Large intestine (tissue), 3 donors: ENCODE results near the gene SKP2. TPM values are rescaled to one million over a fixed set of nuclear protein-coding genes. Genes with fewer than 3 reads are reported as not detected.
"Not testable (repeated sequence)": the region's sequence is repeated elsewhere in the genome, so short reads cannot be mapped to it uniquely, and the experiment has no call there.

ENCODE experiments used
- DNase-seq, 2 donors: peaks; one replicate each; pipeline versions ENCODE4 v3.0.0 to v3.0.0-alpha.2; 2013
- H3K27ac ChIP-seq: one replicate; pipeline ENCODE4 v1.5.1; 2013; ENCODE audit warnings: low read length
- H3K27me3 ChIP-seq: 2 replicates; pipeline ENCODE4 v1.6.1; 2013; ENCODE audit warnings: low read length; ENCODE audit not compliant: control insufficient read depth, insufficient read depth
- H3K36me3 ChIP-seq: 2 replicates; pipeline ENCODE4 v1.6.1; 2013; ENCODE audit warnings: low read length; ENCODE audit not compliant: control insufficient read depth, insufficient read depth
- H3K4me1 ChIP-seq: one replicate; pipeline ENCODE4 v1.6.1; 2013; ENCODE audit warnings: low read length; ENCODE audit not compliant: control insufficient read depth, insufficient read depth
- H3K4me3 ChIP-seq: one replicate; pipeline ENCODE4 v1.5.1; 2013; ENCODE audit warnings: low read length
- H3K9me3 ChIP-seq: one replicate; pipeline ENCODE4 v1.6.1; 2013; ENCODE audit warnings: mild to moderate bottlenecking, low read depth, low read length, moderate library complexity; ENCODE audit not compliant: control insufficient read depth
- WGBS: methylation state at CpG from one replicate; pipeline ENCODE4 v1.1.5; 2013; ENCODE audit warnings: low lambda C conversion rate; ENCODE audit not compliant: insufficient coverage; 5-methylcytosine and 5-hydroxymethylcytosine counted together
- polyA plus RNA-seq: library from polyadenylated mRNA; unstranded; fragments of 120-200 nt; gene quantifications from one replicate; pipeline ENCODE4 v1.2.1, GENCODE V29; 2013

SKP2 gene
- polyA plus RNA-seq, 1 donor: 52.7 TPM

DNA sequence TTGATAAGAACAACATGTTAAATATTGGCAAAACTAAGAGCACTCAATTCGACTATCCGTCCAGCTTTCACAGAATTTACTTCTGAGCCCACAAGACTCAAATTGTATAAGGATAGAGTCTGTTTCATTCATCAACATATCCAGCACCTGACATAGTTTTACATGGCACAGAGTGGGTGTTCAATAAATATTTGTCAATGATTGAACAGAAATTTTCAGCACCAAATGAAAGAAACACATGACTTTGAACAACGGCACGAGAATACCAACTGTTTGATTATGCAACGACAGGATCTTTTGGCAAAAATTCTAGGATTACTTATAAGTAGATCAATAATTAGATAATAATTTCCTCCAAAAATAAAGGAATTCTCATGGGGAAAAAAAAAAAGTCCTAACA lies 41.8 kb downstream of the SKP2 start:
- no peak overlapping the region for H3K4me3 ChIP-seq
- WGBS: no CpG with 5 or more reads among the region's 5 CpGs
- no peaks in the 10 kb centered on the region for H3K27me3 ChIP-seq
- peaks cover 35% of the 10 kb centered on the region for H3K36me3 ChIP-seq
- no peaks in the 10 kb centered on the region for H3K4me1 ChIP-seq
- H3K27ac ChIP-seq: no peak overlapping the region
- no peak for DNase-seq
- no peaks in the 10 kb centered on the region for H3K9me3 ChIP-seq

DNA sequence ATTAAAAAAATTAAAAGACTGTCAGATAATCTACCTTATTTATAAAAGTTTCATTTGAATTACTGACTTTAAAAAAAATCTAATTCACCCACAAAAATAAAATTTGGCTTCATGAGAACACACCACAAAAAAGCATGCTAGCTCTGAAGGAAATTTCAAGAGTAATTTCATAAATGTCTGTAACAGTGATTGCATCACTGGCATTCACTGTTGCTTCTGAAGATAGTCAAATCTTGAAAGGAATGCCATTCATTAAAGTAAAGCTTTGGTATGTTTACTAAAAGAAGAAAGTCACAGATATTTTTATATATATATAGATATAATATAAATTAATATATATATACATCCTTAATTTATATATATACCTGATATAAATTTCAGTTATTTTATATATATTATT lies 46.4 kb downstream of the SKP2 start:
- Histone ChIP-seq H3K4me3 (no peak overlapping the region), H3K27me3 (no peaks in the 10 kb centered on the region), H3K27ac (no peak overlapping the region), H3K36me3 (peaks cover 47% of the 10 kb centered on the region), H3K4me1 (no peaks in the 10 kb centered on the region), H3K9me3 (no peaks in the 10 kb centered on the region)
- DNase-seq: no peak

DNA sequence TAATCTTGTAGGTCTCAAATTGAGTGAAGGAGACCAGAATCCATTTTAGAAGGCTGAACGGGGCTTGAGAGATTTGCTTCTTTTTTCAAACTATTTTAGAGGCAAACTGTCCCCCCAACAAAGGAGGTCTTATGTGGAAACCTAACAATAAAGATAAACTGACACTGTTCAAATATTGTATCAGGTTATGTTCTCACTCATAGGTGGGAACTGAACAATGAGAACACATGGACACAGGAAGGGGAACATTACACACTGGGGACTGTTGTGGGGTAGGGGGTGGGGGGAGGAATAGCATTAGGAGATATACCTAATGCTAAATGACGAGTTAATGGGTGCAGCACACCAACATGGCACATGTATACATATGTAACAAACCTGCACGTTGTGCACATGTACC lies 46.9 kb downstream of the SKP2 start:
- not testable (repeated sequence) for H3K4me3 ChIP-seq, H3K27ac ChIP-seq, DNase-seq, H3K9me3 ChIP-seq, H3K4me1 ChIP-seq, H3K27me3 ChIP-seq
- no CpG with 5 or more reads among the region's 3 CpGs for WGBS
- peaks cover 46% of the 10 kb centered on the region for H3K36me3 ChIP-seq

DNA sequence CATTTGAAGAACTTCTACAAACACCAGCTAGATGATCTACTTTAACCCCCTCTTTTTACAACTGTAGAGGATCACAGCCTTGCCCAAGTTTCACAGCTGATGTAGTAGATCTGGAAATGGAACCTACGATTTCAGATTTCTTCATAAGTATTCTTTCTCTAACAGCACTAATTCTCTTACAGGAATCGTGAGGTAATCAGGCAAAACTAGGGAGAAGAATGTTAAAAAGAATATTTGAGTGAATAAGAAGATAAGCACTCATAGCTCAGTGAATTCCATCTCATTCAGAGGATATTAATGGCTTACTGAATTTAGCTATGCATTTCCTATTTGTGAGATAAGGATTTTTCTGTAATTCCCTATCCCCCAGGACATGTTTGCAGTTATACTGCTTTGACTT lies 47.7 kb downstream of the SKP2 start:
- 80% methylated on average over 1 of the region's 2 CpGs for WGBS
- DNase-seq: no peak
- no peaks in the 10 kb centered on the region for H3K27me3 ChIP-seq
- H3K36me3 ChIP-seq: peaks cover 45% of the 10 kb centered on the region
- H3K4me1 ChIP-seq: no peaks in the 10 kb centered on the region
- H3K27ac ChIP-seq: no peak overlapping the region
- no peak overlapping the region for H3K4me3 ChIP-seq
- no peaks in the 10 kb centered on the region for H3K9me3 ChIP-seq

DNA sequence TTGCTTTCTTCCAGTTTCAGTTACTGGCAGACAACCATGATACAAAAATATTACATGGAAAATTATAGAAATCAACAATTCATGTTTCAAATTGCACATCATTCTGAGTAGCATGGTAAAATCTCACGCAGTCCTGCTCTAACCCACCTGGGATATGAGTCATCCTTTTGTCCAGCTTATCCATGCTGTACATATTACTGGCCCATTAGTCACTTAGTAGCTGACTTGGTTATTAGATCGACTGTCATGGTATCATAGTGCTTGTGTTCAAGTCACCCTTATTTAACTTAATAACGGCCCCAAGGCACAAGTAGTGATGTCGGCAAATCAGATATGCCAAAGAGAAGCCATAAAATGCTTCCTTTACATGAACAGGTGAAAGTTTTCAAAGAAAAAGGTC lies 48.6 kb downstream of the SKP2 start:
- DNase-seq: no peak
- H3K4me1 ChIP-seq: no peaks in the 10 kb centered on the region
- H3K9me3 ChIP-seq: no peaks in the 10 kb centered on the region
- peaks cover 38% of the 10 kb centered on the region for H3K36me3 ChIP-seq
- H3K27ac ChIP-seq: no peak overlapping the region
- H3K4me3 ChIP-seq: no peak overlapping the region
- H3K27me3 ChIP-seq: no peaks in the 10 kb centered on the region
- WGBS: 80% methylated on average over 1 of the region's 4 CpGs

DNA sequence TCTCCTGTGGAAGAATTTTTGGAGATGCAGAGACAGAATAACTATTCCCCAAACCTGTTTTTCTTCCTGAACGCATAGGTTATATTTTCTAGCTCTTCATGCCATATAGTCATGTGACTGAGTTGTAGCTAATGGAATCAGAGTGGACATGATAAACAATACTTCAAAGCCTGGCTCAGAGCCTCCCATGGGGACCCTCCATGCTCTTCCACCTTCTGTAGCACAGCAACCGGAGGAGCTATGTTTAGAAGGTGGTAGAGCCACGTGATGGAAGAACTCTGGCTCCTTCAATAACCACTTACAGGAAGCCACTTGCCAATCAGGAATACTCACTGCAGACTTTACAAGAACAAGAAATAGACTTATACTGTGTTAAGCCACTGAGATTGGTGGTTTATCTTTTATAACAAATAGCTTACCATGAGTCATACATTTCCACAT lies 50.6 kb downstream of the SKP2 start:
- Histone ChIP-seq H3K36me3 (peaks cover 28% of the 10 kb centered on the region), H3K27me3 (no peaks in the 10 kb centered on the region), H3K27ac (no peak overlapping the region), H3K4me1 (no peaks in the 10 kb centered on the region), H3K4me3 (no peak overlapping the region), H3K9me3 (no peaks in the 10 kb centered on the region)
- WGBS: 67% methylated on average over 1 of the region's 3 CpGs
- DNase-seq: no peak

DNA sequence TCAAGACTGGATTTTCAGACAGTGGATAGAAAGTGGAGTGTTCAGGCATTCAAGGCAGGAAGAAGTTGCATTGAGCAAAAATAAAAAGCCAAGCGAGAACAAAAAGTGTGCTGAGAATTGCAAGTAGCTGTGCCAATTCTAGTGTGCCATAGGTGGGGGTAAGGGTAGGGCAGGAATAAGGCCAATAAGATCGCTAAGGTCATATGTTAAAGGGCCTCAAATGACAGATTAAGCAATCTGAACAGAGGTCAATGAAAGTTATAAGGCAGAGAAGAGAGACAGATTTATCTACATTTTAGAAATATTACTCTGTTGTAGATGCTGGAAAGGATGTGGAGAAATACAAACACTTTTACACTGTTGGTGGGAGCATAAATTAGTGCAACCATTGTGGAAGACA lies 53.4 kb downstream of the SKP2 start:
- no peaks in the 10 kb centered on the region for H3K27me3 ChIP-seq
- no peak for DNase-seq
- H3K4me3 ChIP-seq: no peak overlapping the region
- WGBS: 100% methylated on average over 2 of the region's 2 CpGs
- peaks cover 16% of the 10 kb centered on the region for H3K36me3 ChIP-seq
- H3K27ac ChIP-seq: no peak overlapping the region
- H3K9me3 ChIP-seq: no peaks in the 10 kb centered on the region
- H3K4me1 ChIP-seq: no peaks in the 10 kb centered on the region

DNA sequence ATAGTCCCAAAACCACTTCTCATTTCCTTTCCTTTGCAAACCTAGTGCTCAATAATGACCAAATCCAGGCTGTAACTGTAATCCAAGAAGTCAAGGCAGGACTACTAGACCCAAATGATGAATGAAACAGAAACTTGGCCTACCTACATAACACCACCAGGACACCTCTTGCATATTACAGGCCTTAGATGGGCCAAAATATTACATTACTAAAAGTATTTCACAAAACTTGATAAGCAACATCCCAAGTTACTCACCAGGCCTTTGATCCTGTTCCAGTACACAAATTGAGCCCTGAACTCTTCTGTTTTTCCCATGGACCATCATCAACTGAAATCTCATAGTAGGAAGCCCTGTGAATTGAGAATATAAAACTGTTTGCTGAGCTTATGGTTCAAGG lies 55.0 kb downstream of the SKP2 start:
- Histone ChIP-seq H3K9me3 (no peaks in the 10 kb centered on the region), H3K27me3 (no peaks in the 10 kb centered on the region), H3K27ac (no peak overlapping the region), H3K4me1 (no peaks in the 10 kb centered on the region), H3K36me3 (peaks cover 22% of the 10 kb centered on the region), H3K4me3 (no peak overlapping the region)
- no peak for DNase-seq

DNA sequence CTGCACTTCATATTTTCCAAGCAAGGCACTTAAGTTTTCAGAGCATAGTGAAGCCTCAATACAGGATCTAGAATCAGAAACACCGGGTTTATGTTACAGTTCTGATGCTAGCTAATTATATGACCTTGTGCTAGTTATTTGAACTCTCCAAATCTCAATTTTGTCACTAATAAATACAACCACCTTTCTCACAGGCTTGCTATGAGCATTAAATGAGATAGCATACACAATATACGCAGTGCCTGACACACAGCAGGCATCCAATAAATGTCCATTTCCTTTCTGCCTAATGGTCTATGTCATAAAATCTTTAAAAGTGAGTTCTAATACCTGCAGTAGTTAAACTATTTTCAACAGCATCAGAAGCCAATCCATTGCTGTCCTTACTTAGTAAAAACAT lies 56.9 kb downstream of the SKP2 start:
- no peak for DNase-seq
- no CpG with 5 or more reads among the region's 2 CpGs for WGBS
- Histone ChIP-seq H3K27me3 (no peaks in the 10 kb centered on the region), H3K36me3 (peaks cover 18% of the 10 kb centered on the region), H3K27ac (no peak overlapping the region), H3K4me3 (no peak overlapping the region), H3K9me3 (no peaks in the 10 kb centered on the region), H3K4me1 (no peaks in the 10 kb centered on the region)

DNA sequence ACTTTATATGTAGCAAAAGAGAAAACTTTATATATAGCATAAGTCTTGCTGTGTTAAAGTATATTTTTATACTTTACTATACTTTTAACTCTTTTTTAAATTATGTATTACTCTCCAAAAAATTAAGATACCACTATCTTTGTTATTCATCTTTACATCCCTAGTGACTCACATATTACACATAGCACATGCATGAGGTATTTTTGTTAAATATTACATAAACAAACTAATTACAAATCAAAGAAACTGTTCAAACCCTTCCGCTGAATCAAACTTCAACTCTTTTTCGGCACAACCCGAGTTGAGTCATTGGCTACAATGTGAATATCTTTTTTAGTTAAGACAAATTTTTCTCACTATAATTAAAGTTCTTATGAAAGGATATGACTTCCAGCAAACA lies 57.8 kb downstream of the SKP2 start:
- no peak overlapping the region for H3K4me3 ChIP-seq
- DNase-seq: no peak
- WGBS: 75% methylated on average over 2 of the region's 3 CpGs
- no peak overlapping the region for H3K27ac ChIP-seq
- no peaks in the 10 kb centered on the region for H3K9me3 ChIP-seq
- H3K27me3 ChIP-seq: no peaks in the 10 kb centered on the region
- no peaks in the 10 kb centered on the region for H3K4me1 ChIP-seq
- peaks cover 21% of the 10 kb centered on the region for H3K36me3 ChIP-seq

DNA sequence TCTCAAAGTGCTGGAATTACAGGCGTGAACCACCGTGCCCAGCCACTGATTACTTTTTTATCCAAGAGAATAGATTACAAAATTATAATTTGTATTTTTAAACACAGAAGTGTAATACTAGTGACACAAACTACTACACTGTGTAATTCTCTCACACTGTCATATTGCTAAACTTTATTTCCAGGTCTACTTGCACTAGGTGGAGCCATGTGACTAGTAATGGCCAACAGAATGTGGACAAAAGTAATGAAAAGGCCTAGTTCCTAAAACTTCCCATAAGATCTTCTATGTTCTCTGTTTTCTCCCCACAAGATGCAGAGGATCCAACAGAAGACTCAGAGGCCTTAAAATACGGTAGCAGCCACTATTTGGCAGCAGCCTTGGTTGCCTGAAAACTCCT lies 62.5 kb downstream of the SKP2 start:
- Histone ChIP-seq H3K36me3 (peaks cover 43% of the 10 kb centered on the region), H3K4me1 (no peaks in the 10 kb centered on the region), H3K9me3 (no peaks in the 10 kb centered on the region), H3K27ac (no peak overlapping the region), H3K4me3 (no peak overlapping the region), H3K27me3 (no peaks in the 10 kb centered on the region)
- WGBS: 100% methylated on average over 1 of the region's 3 CpGs
- no peak for DNase-seq
